ENCODE results near the gene CNOT1.

DNA sequence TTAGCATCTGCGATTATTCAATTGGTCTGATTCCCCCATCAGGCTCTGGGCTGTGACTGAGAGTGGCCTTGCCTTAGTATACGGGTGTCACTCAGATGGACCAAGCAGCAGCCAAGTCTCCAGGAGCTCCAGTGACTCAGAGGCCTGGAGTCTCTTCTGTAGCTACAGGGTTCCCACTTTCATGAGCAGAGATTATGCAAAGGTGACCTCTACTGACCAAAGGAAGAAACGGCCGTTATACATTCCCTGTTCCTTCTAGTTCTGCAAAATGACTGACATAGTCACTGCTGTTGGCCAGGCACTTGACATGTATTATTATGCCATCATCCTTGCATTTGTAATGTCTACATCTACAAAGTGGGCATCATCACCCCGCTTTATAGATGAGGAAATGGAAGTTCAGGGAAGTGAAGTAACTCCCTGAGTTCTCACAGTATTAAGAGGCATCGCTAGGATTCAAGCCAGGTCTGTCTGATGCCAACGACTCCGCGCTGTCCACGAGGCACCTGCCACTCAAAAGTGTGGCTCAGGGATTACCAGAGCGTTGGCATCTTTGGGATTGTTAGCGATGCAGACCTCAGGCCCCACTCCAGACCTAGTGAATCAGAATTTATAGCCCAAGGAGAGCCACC is 31.7 kb upstream of the CNOT1 start:
- TF ChIP-seq, protein P1, sequence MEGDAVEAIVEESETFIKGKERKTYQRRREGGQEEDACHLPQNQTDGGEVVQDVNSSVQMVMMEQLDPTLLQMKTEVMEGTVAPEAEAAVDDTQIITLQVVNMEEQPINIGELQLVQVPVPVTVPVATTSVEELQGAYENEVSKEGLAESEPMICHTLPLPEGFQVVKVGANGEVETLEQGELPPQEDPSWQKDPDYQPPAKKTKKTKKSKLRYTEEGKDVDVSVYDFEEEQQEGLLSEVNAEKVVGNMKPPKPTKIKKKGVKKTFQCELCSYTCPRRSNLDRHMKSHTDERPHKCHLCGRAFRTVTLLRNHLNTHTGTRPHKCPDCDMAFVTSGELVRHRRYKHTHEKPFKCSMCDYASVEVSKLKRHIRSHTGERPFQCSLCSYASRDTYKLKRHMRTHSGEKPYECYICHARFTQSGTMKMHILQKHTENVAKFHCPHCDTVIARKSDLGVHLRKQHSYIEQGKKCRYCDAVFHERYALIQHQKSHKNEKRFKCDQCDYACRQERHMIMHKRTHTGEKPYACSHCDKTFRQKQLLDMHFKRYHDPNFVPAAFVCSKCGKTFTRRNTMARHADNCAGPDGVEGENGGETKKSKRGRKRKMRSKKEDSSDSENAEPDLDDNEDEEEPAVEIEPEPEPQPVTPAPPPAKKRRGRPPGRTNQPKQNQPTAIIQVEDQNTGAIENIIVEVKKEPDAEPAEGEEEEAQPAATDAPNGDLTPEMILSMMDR (IDR thresholded peaks at IDR 0.05; ENCODE audit: low read length) = peak; percentile 70
- no peak for TF ChIP-seq EZH2 (optimal IDR thresholded peaks at IDR 0.05; ENCODE audit: low read depth, low read length)

All from MM.1S (cell line).